Common myeloid progenitor, CD34-positive (primary cell): ENCODE measurements around the gene ADD1.
A peak's percentile ranks its signal among the peaks of the same experiment; 100 is the strongest.

Source experiments
- CTCF ChIA-PET: fragments of 350-600 bp; sonication (Branson Sonifier 250); formaldehyde crosslinking; loops from one replicate; lab custom pipeline; 2021; ENCODE audit warnings: antibody characterized with exemption; lab: Charles Lee
- POLR2A ChIA-PET: fragments of 350-600 bp; sonication (Branson Sonifier 250); formaldehyde crosslinking; loops from one replicate; lab custom pipeline; 2021; ENCODE audit warnings: antibody characterized with exemption; lab: Charles Lee
- DNase-seq, 3 donors: peaks; one replicate each; pipeline versions ENCODE4 v3.0.0 to v3.0.0-alpha.2; 2013
- H3K27ac ChIP-seq, 2 experiments: 1 replicate in 1 of 2; 2 replicates in 1 of 2; pipeline ENCODE4 v1.7.0; 2013; ENCODE audit warnings: inconsistent platforms in 2 of 2, low read length in 2 of 2, mild to moderate bottlenecking in 2 of 2, low read depth in 1 of 2, moderate library complexity in 1 of 2; ENCODE audit not compliant: severe bottlenecking in 2 of 2, insufficient read depth in 1 of 2, poor library complexity in 1 of 2
- H3K27me3 ChIP-seq, 5 experiments: replicated peaks in 2 of 5; 1 replicate in 3 of 5; 2 replicates in 2 of 5; pipeline versions ENCODE4 v1.6.1 to v1.7.0; 2013; ENCODE audit warnings: low read length in 4 of 5, mild to moderate bottlenecking in 2 of 5, moderate library complexity in 2 of 5, inconsistent platforms in 1 of 5; ENCODE audit not compliant: insufficient read depth in 5 of 5, control insufficient read depth in 4 of 5
- H3K36me3 ChIP-seq, 4 experiments: 1 replicate in 2 of 4; 2 replicates in 2 of 4; pipeline versions ENCODE4 v1.6.1 to v1.7.0; 2013; ENCODE audit warnings: low read length in 3 of 4, control low read depth in 1 of 4, mild to moderate bottlenecking in 1 of 4; ENCODE audit not compliant: control insufficient read depth in 4 of 4, insufficient read depth in 4 of 4
- H3K4me1 ChIP-seq, 4 experiments: 1 replicate in 3 of 4; 2 replicates in 1 of 4; pipeline versions ENCODE4 v1.6.1 to v1.7.1; 2013; ENCODE audit warnings: low read length in 3 of 4, mild to moderate bottlenecking in 3 of 4, control low read depth in 1 of 4, inconsistent platforms in 1 of 4, moderate library complexity in 1 of 4; ENCODE audit not compliant: control insufficient read depth in 4 of 4, insufficient read depth in 4 of 4; ENCODE audit errors: control extremely low read depth in 1 of 4
- H3K4me3 ChIP-seq, 7 experiments: 1 replicate in 4 of 7; 2 replicates in 3 of 7; pipeline versions ENCODE4 v1.5.1 to v1.7.0; 2013; ENCODE audit warnings: mild to moderate bottlenecking in 7 of 7, low read length in 6 of 7, moderate library complexity in 6 of 7, inconsistent platforms in 2 of 7, low read depth in 2 of 7, control low read depth in 1 of 7; ENCODE audit not compliant: insufficient read depth in 4 of 7, control insufficient read depth in 1 of 7; ENCODE audit errors: extremely low read depth in 1 of 7
- H3K9me3 ChIP-seq, 5 experiments: 1 replicate in 4 of 5; 2 replicates in 1 of 5; pipeline versions ENCODE4 v1.6.1 to v1.7.1; 2013; ENCODE audit warnings: low read length in 4 of 5, mild to moderate bottlenecking in 2 of 5, inconsistent platforms in 1 of 5, low read depth in 1 of 5, moderate library complexity in 1 of 5; ENCODE audit not compliant: control insufficient read depth in 4 of 5, insufficient read depth in 2 of 5; ENCODE audit errors: control extremely low read depth in 1 of 5
- WGBS: methylation state at CpG from one replicate; pipeline ENCODE4 v1.1.5; 2013; ENCODE audit not compliant: insufficient coverage; 5-methylcytosine and 5-hydroxymethylcytosine counted together

ADD1 gene

DNA sequence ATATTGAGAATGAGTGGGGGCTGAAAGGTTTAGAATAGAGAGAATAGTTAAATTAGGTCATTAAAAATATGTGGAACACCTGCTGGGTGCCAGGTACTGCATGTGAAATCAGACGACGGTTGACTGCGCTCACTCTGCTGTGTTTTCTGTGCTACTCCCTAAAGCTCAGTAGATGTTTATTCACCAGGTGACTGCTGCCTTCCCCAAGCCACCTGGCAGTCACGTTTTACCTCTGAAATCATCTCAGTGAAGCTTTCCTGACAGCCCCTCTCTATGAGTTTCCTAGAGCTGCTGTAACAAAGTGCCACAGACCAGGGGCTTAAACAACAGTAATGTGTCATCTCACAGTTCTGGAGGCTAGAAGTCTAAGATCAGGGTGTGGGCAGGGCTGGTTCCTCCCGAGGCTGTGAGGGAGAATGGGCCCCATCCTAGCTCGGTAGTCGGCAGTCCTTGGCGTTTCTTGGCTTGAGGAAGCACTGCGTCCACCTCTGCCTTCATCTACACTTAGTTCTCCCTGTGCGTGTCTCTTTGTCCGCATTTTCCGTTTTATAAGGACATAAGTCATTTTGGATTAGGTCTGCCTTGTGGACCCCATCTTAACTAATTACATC is 25.3 kb downstream of the ADD1 start:
- no peak for DNase-seq
- Histone ChIP-seq H3K9me3 (no peaks in the 10 kb centered on the region), H3K4me1 (peaks cover 31 to 51% (median 38%) of the 10 kb centered on the region in 4 experiments), H3K36me3 (peaks cover 0 to 3% (median under 1%) of the 10 kb centered on the region in 4 experiments), H3K27ac (no peak overlapping the region), H3K4me3 (no peak overlapping the region), H3K27me3 (no peaks in the 10 kb centered on the region)
- POLR2A ChIA-PET: no interaction called here
- CTCF ChIA-PET: interaction anchor here (2.6 kb wide), 1 partner anchor 106 kb away, joined by 11 read pairs; no protein-coding TSS in a partner anchor
- WGBS: 96% methylated on average over 12 of the region's 12 CpGs

DNA sequence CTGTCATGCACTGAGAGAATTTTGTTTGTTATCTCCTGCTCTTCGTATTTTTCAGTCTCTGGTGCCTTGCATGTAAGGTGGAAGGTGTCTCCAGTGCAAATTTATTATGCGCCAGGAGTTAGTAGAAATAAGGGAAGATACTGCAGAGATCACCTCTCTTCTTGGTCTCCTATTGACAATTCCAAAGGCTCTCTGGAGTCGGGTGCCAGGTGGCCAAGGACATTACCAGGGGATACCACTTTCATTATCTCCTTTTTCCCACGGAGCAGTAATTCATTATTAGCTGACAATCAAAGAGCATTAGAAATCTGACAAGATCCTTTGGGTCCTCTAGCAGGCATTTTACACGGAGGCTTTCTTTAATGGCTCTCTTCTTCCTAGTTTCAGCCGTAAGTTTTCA is 26.0 kb downstream of the ADD1 start:
- Histone ChIP-seq H3K27ac (no peak overlapping the region), H3K4me3 (no peak overlapping the region), H3K9me3 (no peaks in the 10 kb centered on the region), H3K27me3 (no peaks in the 10 kb centered on the region), H3K4me1 (peaks cover 27 to 44% (median 34%) of the 10 kb centered on the region in 4 experiments), H3K36me3 (peaks cover 0 to 3% (median under 1%) of the 10 kb centered on the region in 4 experiments)
- 97% methylated on average over 5 of the region's 6 CpGs for WGBS
- CTCF ChIA-PET: interaction anchor here (1.0 kb wide), 1 partner anchor 107 kb away, joined by 4 read pairs; no protein-coding TSS in a partner anchor
- DNase-seq: no peak
- POLR2A ChIA-PET: no interaction called here

DNA sequence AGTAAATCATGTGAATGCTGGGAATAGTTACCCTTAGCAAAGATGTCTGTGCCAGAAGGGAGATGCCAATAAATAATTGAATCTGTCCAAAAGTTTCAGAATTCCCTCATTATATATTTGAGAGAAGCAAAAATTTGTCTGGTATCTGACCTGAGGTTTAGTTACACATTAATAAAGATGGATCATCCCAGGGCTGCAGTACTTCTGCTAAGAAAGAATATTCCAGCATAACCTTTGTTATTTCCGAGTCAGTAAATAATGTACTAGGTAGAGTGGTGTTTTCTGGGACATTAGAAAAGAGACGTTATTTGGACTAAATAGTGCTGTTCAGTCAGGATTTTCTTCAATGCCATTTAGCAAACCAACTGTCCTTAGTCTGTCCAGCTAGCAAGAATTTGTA is 26.4 kb downstream of the ADD1 start:
- no peaks in the 10 kb centered on the region for H3K9me3 ChIP-seq
- POLR2A ChIA-PET: no interaction called here
- peaks cover 0 to 3% (median under 1%) of the 10 kb centered on the region in 4 experiments for H3K36me3 ChIP-seq
- H3K4me1 ChIP-seq: peaks cover 26 to 40% (median 32%) of the 10 kb centered on the region in 4 experiments
- WGBS: 100% methylated on average over 2 of the region's 2 CpGs
- no peaks in the 10 kb centered on the region for H3K27me3 ChIP-seq
- H3K27ac ChIP-seq: no peak overlapping the region
- H3K4me3 ChIP-seq: no peak overlapping the region
- DNase-seq: no peak
- CTCF ChIA-PET: interaction anchor here (1.0 kb wide), 1 partner anchor 107 kb away, joined by 4 read pairs; no protein-coding TSS in a partner anchor

DNA sequence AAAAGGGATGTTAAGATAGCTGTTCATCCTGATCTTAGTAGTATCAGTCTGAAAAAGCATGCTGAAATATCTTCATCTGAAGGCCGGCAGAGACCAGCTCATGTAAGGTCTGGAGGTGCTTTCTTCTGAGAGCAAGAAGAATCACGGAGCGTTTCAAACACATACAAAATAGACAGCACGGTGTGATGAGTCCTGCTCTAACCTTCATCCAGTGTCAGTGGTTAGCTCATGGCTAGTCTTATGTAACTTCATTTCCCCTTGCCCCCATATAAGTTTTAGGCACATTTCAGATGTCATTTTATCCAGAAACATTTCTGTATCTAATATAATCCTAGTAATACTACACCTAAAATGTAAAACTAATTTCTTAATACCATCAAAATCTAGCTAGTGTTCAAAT is 27.8 kb downstream of the ADD1 start:
- 78% methylated on average over 4 of the region's 4 CpGs for WGBS
- Histone ChIP-seq H3K27ac (peak overlapping the region in 1 of 2 experiments; percentile 22), H3K27me3 (no peaks in the 10 kb centered on the region), H3K4me1 (peaks cover 21 to 35% (median 29%) of the 10 kb centered on the region in 4 experiments), H3K4me3 (no peak overlapping the region), H3K36me3 (peaks cover 2 to 12% (median 5%) of the 10 kb centered on the region in 4 experiments), H3K9me3 (no peaks in the 10 kb centered on the region)
- ChIA-PET CTCF (interaction anchor here (0.8 to 1.3 kb wide), 4 partner anchors 8 to 67 kb away, joined by 3 to 4 read pairs (median 4); no protein-coding TSS in a partner anchor), POLR2A (no interaction called here)
- DNase-seq: peak in 1 of 3 donors; percentile 24

DNA sequence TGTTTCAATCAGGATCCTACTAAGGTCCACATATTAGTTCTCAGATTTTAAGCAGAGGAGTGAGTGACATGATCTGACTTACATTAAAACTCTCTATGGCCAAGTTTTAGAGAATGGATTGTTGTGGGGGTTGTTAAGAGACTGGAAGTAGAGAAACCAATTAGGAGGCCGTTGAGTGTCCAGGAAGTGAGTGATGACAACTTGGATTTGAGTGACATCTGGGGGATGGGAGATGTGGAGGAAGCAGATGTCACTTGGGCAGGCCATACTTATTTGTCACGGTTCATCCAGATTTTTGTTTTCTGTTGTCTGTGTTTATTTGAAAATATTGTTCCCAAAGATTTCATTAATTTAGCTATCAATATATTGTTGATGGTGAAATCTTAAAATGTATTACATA is 28.3 kb downstream of the ADD1 start:
- Histone ChIP-seq H3K27ac (no peak overlapping the region), H3K27me3 (no peaks in the 10 kb centered on the region), H3K9me3 (no peaks in the 10 kb centered on the region), H3K36me3 (peaks cover 2 to 13% (median 6%) of the 10 kb centered on the region in 4 experiments), H3K4me1 (peaks cover 19 to 32% (median 26%) of the 10 kb centered on the region in 4 experiments), H3K4me3 (no peak overlapping the region)
- 0% methylated on average over 1 of the region's 2 CpGs for WGBS
- CTCF ChIA-PET: interaction anchor here (0.8 to 2.7 kb wide), 4 partner anchors 14 to 110 kb away, joined by 3 to 14 read pairs (median 4); no protein-coding TSS in a partner anchor
- DNase-seq: peak in 2 of 3 donors; percentile 51 to 53
- POLR2A ChIA-PET: no interaction called here

DNA sequence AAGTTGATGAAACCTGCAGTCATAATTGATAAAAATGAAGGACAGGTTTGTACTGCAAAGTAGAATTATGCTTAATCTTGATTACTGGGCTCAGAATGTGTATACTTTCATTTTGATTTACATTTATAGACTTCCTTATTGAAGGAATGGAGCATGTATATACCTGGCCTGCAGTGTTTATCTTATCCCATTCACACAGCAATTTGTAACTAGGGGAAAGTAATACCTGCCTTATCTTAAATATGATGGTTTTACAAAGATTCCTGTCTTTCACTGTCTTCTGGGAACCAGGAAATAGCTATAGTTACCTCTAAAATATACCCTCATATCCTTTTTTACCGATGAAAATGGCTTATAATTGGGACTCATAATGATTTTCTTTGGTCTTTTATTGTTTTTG is 29.7 kb downstream of the ADD1 start:
- no CpG with 5 or more reads among the region's 1 CpG for WGBS
- Histone ChIP-seq H3K4me1 (peaks cover 6 to 19% (median 14%) of the 10 kb centered on the region in 4 experiments), H3K27ac (no peak overlapping the region), H3K4me3 (no peak overlapping the region), H3K27me3 (no peaks in the 10 kb centered on the region), H3K9me3 (no peaks in the 10 kb centered on the region), H3K36me3 (peaks cover 2 to 22% (median 12%) of the 10 kb centered on the region in 4 experiments)
- CTCF ChIA-PET: interaction anchor here (1.0 to 2.7 kb wide), 3 partner anchors 11 to 111 kb away, joined by 3 to 14 read pairs (median 4); no protein-coding TSS in a partner anchor
- DNase-seq: no peak
- POLR2A ChIA-PET: no interaction called here

DNA sequence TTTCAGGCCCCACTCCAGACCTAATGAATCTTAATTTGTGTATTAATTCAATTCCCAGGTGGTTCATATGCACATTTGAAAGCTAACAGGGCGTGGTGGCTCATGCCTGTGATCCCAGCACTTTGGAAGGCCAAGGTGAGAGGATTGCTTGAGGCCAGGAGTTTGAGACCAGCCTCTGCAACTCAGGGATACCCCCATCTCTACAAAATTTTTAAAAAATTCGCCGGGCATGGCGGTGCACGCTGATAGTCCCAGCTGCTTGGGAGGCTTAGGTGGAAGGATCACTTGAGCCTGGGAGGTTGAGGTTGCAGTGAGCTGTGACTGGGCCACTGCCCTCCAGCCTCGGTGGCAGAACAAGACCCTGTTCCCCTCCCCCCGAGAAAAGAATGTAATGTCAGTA is 31.2 kb downstream of the ADD1 start:
- POLR2A ChIA-PET: no interaction called here
- Histone ChIP-seq H3K27ac (no peak overlapping the region), H3K4me3 (no peak overlapping the region), H3K27me3 (no peaks in the 10 kb centered on the region), H3K9me3 (no peaks in the 10 kb centered on the region), H3K36me3 (peaks cover 2 to 31% (median 19%) of the 10 kb centered on the region in 4 experiments), H3K4me1 (peaks cover 3 to 16% (median 11%) of the 10 kb centered on the region in 4 experiments)
- WGBS: 100% methylated on average over 4 of the region's 7 CpGs
- DNase-seq: no peak
- CTCF ChIA-PET: interaction anchor here (2.7 kb wide), 1 partner anchor 113 kb away, joined by 14 read pairs; no protein-coding TSS in a partner anchor
